SU-DHL-6 (cell line): ENCODE data around the gene SFSWAP.
A peak's percentile ranks its signal among the peaks of the same experiment; 100 is the strongest.

Experiments used
- H2AFZ ChIP-seq: fragments of 200-600 bp; sonication (generic); 2 replicates; pipeline ENCODE4 v1.6.1; 2014; ENCODE audit warnings: low read depth, mild to moderate bottlenecking, moderate library complexity, mixed read lengths, antibody characterized with exemption, low read length; ENCODE audit not compliant: severe bottlenecking
- H3F3A ChIP-seq: fragments of 200-600 bp; shearing (Covaris generic); 2 replicates; pipeline ENCODE4 v1.6.0; 2016; ENCODE audit warnings: antibody characterized with exemption, mild to moderate bottlenecking; ENCODE audit not compliant: insufficient read depth
- H3K27ac ChIP-seq: fragments of 200-600 bp; sonication (generic); 2 replicates; pipeline ENCODE4 v1.5.1; 2016; ENCODE audit warnings: low read depth, mild to moderate bottlenecking, low read length, moderate library complexity, mixed read lengths
- H3K27me3 ChIP-seq: fragments of 200-600 bp; sonication (generic), shearing (Covaris generic); 2 replicates; pipeline ENCODE4 v1.6.0; 2014; ENCODE audit warnings: mild to moderate bottlenecking, low read length
- H3K36me3 ChIP-seq: fragments of 200-600 bp; sonication (generic); 2 replicates; pipeline ENCODE4 v1.6.1; 2014; ENCODE audit warnings: mild to moderate bottlenecking, low read length, mixed read lengths
- H3K4me2 ChIP-seq: fragments of 300-600, 200-600 bp; shearing (Covaris generic), sonication (generic); 2 replicates; pipeline ENCODE4 v1.6.0; 2014; ENCODE audit warnings: low read length, low read depth, mild to moderate bottlenecking; ENCODE audit not compliant: poor library complexity, severe bottlenecking
- H3K4me3 ChIP-seq: fragments of 200-600 bp; sonication (generic); 2 replicates; pipeline ENCODE4 v1.5.1; 2014; ENCODE audit warnings: antibody characterized with exemption, low read length, mild to moderate bottlenecking, mixed read lengths; ENCODE audit not compliant: insufficient read depth, poor library complexity, severe bottlenecking
- H3K79me2 ChIP-seq: fragments of 200-600 bp; sonication (generic); 2 replicates; pipeline ENCODE4 v1.6.1; 2014; ENCODE audit warnings: mild to moderate bottlenecking, low read length, moderate library complexity; ENCODE audit not compliant: insufficient read depth
- H3K9ac ChIP-seq: fragments of 200-600 bp; sonication (generic); 2 replicates; pipeline ENCODE4 v1.7.0; 2014; ENCODE audit warnings: mild to moderate bottlenecking, low read length
- H3K9me2 ChIP-seq: fragments of 200-600 bp; sonication (generic); replicated peaks from 2 replicates; pipeline ENCODE4 v1.6.1; 2014; ENCODE audit warnings: low read length; ENCODE audit not compliant: insufficient read depth
- H3K9me3 ChIP-seq: fragments of 200-600 bp; sonication (generic); 2 replicates; pipeline ENCODE4 v1.6.1; 2014; ENCODE audit warnings: low read length, mixed read lengths; ENCODE audit not compliant: insufficient read depth
- H4K20me1 ChIP-seq: fragments of 200-600 bp; sonication (generic); 2 replicates; pipeline ENCODE4 v1.6.1; 2014; ENCODE audit warnings: low read depth, mild to moderate bottlenecking, antibody characterized with exemption, low read length, moderate library complexity, mixed read lengths
- CTCF ChIP-seq: fragments of 200-600 bp; sonication (generic); IDR thresholded peaks from one replicate; pipeline ENCODE4 v1.5.1; 2017; ENCODE audit warnings: antibody characterized with exemption, mild to moderate bottlenecking, low read length, moderate library complexity; ENCODE audit not compliant: insufficient read depth, poor library complexity, severe bottlenecking
- EZH2phosphoT487 ChIP-seq: fragments of 200-600 bp; sonication (generic), shearing (Covaris generic); conservative IDR thresholded peaks from 2 replicates; pipeline ENCODE4 v1.6.1; 2018; ENCODE audit warnings: mild to moderate bottlenecking, antibody characterized with exemption, low read length, moderate library complexity, mixed read lengths

The SFSWAP gene

DNA sequence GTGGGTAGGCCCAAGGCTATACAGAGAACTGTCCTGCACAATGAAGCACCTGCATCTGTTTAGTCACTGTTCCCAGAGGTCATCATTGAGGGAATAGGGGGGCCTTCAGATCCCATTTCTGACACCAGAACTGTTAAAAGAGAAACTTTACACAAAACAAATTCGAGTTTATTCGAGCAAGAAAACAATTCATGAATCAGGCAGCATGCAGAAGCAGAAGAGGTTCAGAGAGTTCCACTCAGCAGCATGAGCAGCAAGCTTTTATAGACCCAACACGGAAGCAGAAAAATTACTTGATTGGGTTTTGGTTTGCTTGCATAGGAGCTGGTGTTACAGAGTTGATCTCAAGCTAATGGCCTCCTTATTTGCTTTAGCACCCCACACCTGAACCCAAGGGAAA, 1.7 kb upstream of the SFSWAP start:
- 0 out of 2 replicates have a peak, but pooled peaks cover 2% of the 10 kb centered on the region for H3F3A ChIP-seq
- H3K27me3 ChIP-seq, result no peaks in the 10 kb centered on the region
- H3K9me2 ChIP-seq, result no peaks in the 10 kb centered on the region
- H3K36me3 ChIP-seq, result peaks cover 2% of the 10 kb centered on the region; the same call in 1 of the 2 replicates
- TF ChIP-seq CTCF (no peak), EZH2phosphoT487 (no peak)
- no peak overlapping the region for H3K9ac ChIP-seq
- H3K4me2 ChIP-seq, result no peak overlapping the region
- H3K79me2 ChIP-seq, result peaks cover 32% of the 10 kb centered on the region
- no peaks in the 10 kb centered on the region; the same call in 1 of the 2 replicates for H4K20me1 ChIP-seq
- no peak overlapping the region for H3K27ac ChIP-seq
- no peak overlapping the region for H3K4me3 ChIP-seq
- H3K9me3 ChIP-seq, result no peaks in the 10 kb centered on the region
- no peak overlapping the region for H2AFZ ChIP-seq

GRCh38 chr12:131711551-131712205, 788 bp downstream of the SFSWAP start:
- H3K4me2 ChIP-seq, result peak overlapping the region; percentile 85

DNA sequence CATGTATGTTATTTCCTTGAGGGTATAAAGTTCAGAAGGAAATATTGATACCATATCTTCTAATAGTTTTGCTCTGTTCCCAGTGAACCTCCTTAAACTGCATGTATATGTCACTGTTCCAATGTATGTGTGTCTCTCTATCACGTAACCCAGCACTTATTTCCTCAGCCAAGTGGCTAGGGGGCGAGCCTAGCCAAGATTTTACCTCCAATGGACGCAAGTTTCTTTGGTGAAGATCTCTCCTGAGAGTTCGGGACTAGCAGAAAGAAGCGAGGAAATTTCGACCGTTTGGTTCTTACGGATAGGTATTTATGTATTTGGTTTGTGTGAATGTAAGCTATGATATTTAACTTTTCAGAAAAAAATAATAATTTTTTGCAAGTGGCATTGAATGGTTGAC, 2.5 kb downstream of the SFSWAP start:
- no peak overlapping the region for H2AFZ ChIP-seq

More at GRCh38 chr12:131711551-131712205, 788 bp downstream of the SFSWAP start:
- no peaks in the 10 kb centered on the region; the same call in 1 of the 2 replicates for H4K20me1 ChIP-seq
- TF ChIP-seq CTCF (no peak), EZH2phosphoT487 (no peak)
- H3K27ac ChIP-seq, result no peak overlapping the region
- H3F3A ChIP-seq, result 0 out of 2 replicates have a peak, but pooled peaks cover 2% of the 10 kb centered on the region
- H3K9ac ChIP-seq, result peak overlapping the region; percentile 91
- peaks cover 32% of the 10 kb centered on the region for H3K79me2 ChIP-seq
- peaks cover 14% of the 10 kb centered on the region for H3K36me3 ChIP-seq
- H3K9me2 ChIP-seq, result no peaks in the 10 kb centered on the region
- H3K9me3 ChIP-seq, result no peaks in the 10 kb centered on the region
- H3K27me3 ChIP-seq, result no peaks in the 10 kb centered on the region
- H2AFZ ChIP-seq, result peak overlapping the region; percentile 70
- peak overlapping the region; percentile 98 for H3K4me3 ChIP-seq

More for the DNA sequence above, 2.5 kb downstream of the SFSWAP start:
- TF ChIP-seq EZH2phosphoT487 (no peak), CTCF (no peak)
- H3K27me3 ChIP-seq, result no peaks in the 10 kb centered on the region
- no peak overlapping the region for H3K4me3 ChIP-seq
- H3K9me3 ChIP-seq, result no peaks in the 10 kb centered on the region
- no peaks in the 10 kb centered on the region for H3F3A ChIP-seq
- H3K36me3 ChIP-seq, result peaks cover 26% of the 10 kb centered on the region
- no peaks in the 10 kb centered on the region for H3K9me2 ChIP-seq
- H3K27ac ChIP-seq, result no peak overlapping the region
- H3K4me2 ChIP-seq, result peak overlapping the region; percentile 85
- H3K79me2 ChIP-seq, result peaks cover 32% of the 10 kb centered on the region
- H4K20me1 ChIP-seq, result no peaks in the 10 kb centered on the region; the same call in 1 of the 2 replicates
- H3K9ac ChIP-seq, result no peak overlapping the region
